Endothelial cell of umbilical vein (primary cell): ENCODE data around the gene ATP6V1G2. TPM values are rescaled to one million over a fixed set of nuclear protein-coding genes. Genes with fewer than 3 reads are reported as not detected.

Source experiments
- BruUV-seq: library from RNA; stranded (reverse); fragments of 400-500 nt; replicated peaks from 2 replicates; lab custom pipeline; 2021; lab: Mats Ljungman, UMichigan
- CTCF ChIA-PET: fragments of 300-600, 350-600 bp; sonication (Branson Sonifier 250); formaldehyde crosslinking; loops from one replicate; lab custom pipeline; 2021; ENCODE audit warnings: antibody characterized with exemption, inconsistent platforms; lab: Charles Lee
- POLR2A ChIA-PET: fragments of 300-600, 350-600 bp; sonication (Branson Sonifier 250); formaldehyde crosslinking; loops from one replicate; lab custom pipeline; 2021; ENCODE audit warnings: antibody characterized with exemption, inconsistent platforms; lab: Charles Lee
- DNase-seq: peaks from one replicate; pipeline ENCODE4 v3.0.0-alpha.2; 2011; ENCODE audit warnings: low read depth, low spot score
- FAIRE-seq: peaks from 2 replicates; lab custom pipeline; 2011; peaks lifted over from hg19 to GRCh38; lab: Jason Lieb, UNC
- H2AFZ ChIP-seq: 2 replicates; pipeline ENCODE4 v1.6.0; 2012; ENCODE audit warnings: low read depth, low read length, control low read depth, inconsistent platforms
- H3K27ac ChIP-seq: 2 replicates; pipeline ENCODE4 v1.5.1; 2011; ENCODE audit warnings: low read depth, mild to moderate bottlenecking, control low read depth, low read length, moderate library complexity; ENCODE audit not compliant: insufficient read depth
- H3K27me3 ChIP-seq, 2 experiments: 2 replicates each; pipeline versions ENCODE4 v1.6.0 to v1.6.1; 2011; ENCODE audit warnings: low read length in 2 of 2, mixed read lengths in 1 of 2; ENCODE audit not compliant: control insufficient read depth in 2 of 2, insufficient read depth in 2 of 2
- H3K36me3 ChIP-seq, 2 experiments: 2 replicates in 1 of 2; 3 replicates in 1 of 2; pipeline ENCODE4 v1.5.1; 2011; ENCODE audit warnings: low read length in 2 of 2, mild to moderate bottlenecking in 1 of 2, moderate library complexity in 1 of 2; ENCODE audit not compliant: control insufficient read depth in 2 of 2, insufficient read depth in 2 of 2; ENCODE audit errors: extremely low read depth in 1 of 2
- H3K4me1 ChIP-seq: 3 replicates; pipeline ENCODE4 v1.5.1; 2011; ENCODE audit warnings: mild to moderate bottlenecking, low read length; ENCODE audit not compliant: control insufficient read depth, insufficient read depth; ENCODE audit errors: extremely low read depth
- H3K4me2 ChIP-seq: 2 replicates; pipeline ENCODE4 v1.6.1; 2011; ENCODE audit warnings: low read length, control low read depth, mixed read lengths; ENCODE audit not compliant: insufficient read depth
- H3K4me3 ChIP-seq, 3 experiments: fragments of 200-600 bp in 1 of 3; sonication (generic), shearing (Covaris generic) in 1 of 3; replicated peaks in 1 of 3; 2 replicates each; pipeline ENCODE4 v1.5.1; 2011 to 2016; ENCODE audit warnings: control low read depth in 3 of 3, low read length in 3 of 3, mild to moderate bottlenecking in 2 of 3, inconsistent platforms in 1 of 3, low read depth in 1 of 3, moderate library complexity in 1 of 3; ENCODE audit not compliant: insufficient read depth in 1 of 3
- H3K79me2 ChIP-seq: 2 replicates; pipeline ENCODE4 v1.6.0; 2012; ENCODE audit warnings: low read length, inconsistent platforms; ENCODE audit not compliant: control insufficient read depth, insufficient read depth
- H3K9ac ChIP-seq: replicated peaks from 2 replicates; pipeline ENCODE3; 2011; ENCODE audit warnings: low read length, control low read depth; ENCODE audit not compliant: insufficient read depth; ENCODE audit errors: extremely low read depth
- H3K9me1 ChIP-seq: replicated peaks from 3 replicates; pipeline ENCODE4 v1.6.0; 2011; ENCODE audit warnings: mild to moderate bottlenecking, low read length; ENCODE audit not compliant: control insufficient read depth, insufficient read depth; ENCODE audit errors: extremely low read depth
- H3K9me3 ChIP-seq: replicated peaks from 2 replicates; pipeline ENCODE4 v1.5.1; 2012; ENCODE audit warnings: low read length, inconsistent platforms; ENCODE audit not compliant: control insufficient read depth, insufficient read depth
- H4K20me1 ChIP-seq: replicated peaks from 2 replicates; pipeline ENCODE3; 2011; ENCODE audit warnings: mild to moderate bottlenecking, low read length; ENCODE audit not compliant: control insufficient read depth, insufficient read depth; ENCODE audit errors: extremely low read depth
- EZH2 ChIP-seq: IDR thresholded peaks from 2 replicates; pipeline ENCODE4 v1.6.1; 2012; ENCODE audit warnings: borderline replicate concordance, low read depth, mild to moderate bottlenecking, moderate library complexity, low read length, inconsistent platforms; ENCODE audit not compliant: severe bottlenecking
- FOS ChIP-seq: IDR thresholded peaks from 2 replicates; pipeline ENCODE4 v1.6.1; 2011; ENCODE audit warnings: mild to moderate bottlenecking, low read length, moderate library complexity, borderline replicate concordance; ENCODE audit not compliant: insufficient read depth
- GATA2 ChIP-seq: IDR thresholded peaks from 2 replicates; pipeline ENCODE4 v1.7.0; 2011; ENCODE audit warnings: low read depth, mild to moderate bottlenecking, moderate library complexity, mixed read lengths, low read length; ENCODE audit not compliant: insufficient read length, insufficient read depth
- JUN ChIP-seq: IDR thresholded peaks from 2 replicates; pipeline ENCODE4 v1.6.1; 2011; ENCODE audit warnings: borderline replicate concordance, low read depth; ENCODE audit not compliant: insufficient read length, insufficient read depth
- MYC ChIP-seq: IDR thresholded peaks from one replicate; pipeline ENCODE4 v1.6.1; 2011; ENCODE audit warnings: mild to moderate bottlenecking, low read depth, low read length
- POLR2A ChIP-seq: IDR thresholded peaks from 2 replicates; pipeline ENCODE4 v1.6.1; 2012; ENCODE audit warnings: low read depth, mild to moderate bottlenecking, control low read depth, low read length
- POLR2AphosphoS5 ChIP-seq: IDR thresholded peaks from 2 replicates; pipeline ENCODE4 v1.6.1; 2012; ENCODE audit warnings: low read depth, mild to moderate bottlenecking, control low read depth, low read length, moderate library complexity; ENCODE audit not compliant: insufficient read depth
- dilution Hi-C: fragments of 300-500 bp; cut with MboI; formaldehyde crosslinking; loops from one replicate; pipeline ENCODE4 v1.15.0; 2019; ENCODE audit warnings: low sequenced_read_pairs; ENCODE audit not compliant: extremely low pct_ligation_motif_present
- intact Hi-C: fragments of 100-400 bp; cut with micrococcal nuclease; formaldehyde crosslinking; loops from one replicate; pipeline ENCODE4 v1.10.0; 2022
- polyA plus RNA-seq, 4 experiments: library from polyadenylated mRNA; depleted of rRNA in 3 of 4; stranded (reverse) in 3 of 4; unstranded in 1 of 4; fragments of >200 nt; gene quantifications; 2 replicates each; pipeline versions ENCODE4 v1.2.1 to v1.2.3, GENCODE V29; 2011 to 2012; ENCODE audit warnings: missing spikeins in 1 of 4
- total RNA-seq: library from RNA; stranded (reverse); gene quantifications from 2 replicates; pipeline ENCODE4 v1.2.3, GENCODE V29; 2021
- TF ChIP-seq, protein P1 (sequence below): IDR thresholded peaks from 2 replicates; pipeline ENCODE4 v1.6.1; 2011; ENCODE audit not compliant: insufficient read depth, insufficient read length
- TF ChIP-seq, protein P2 (sequence below), 2 donors: IDR thresholded peaks; 1 replicate in 1 of 2; 2 replicates in 1 of 2; pipeline ENCODE4 v1.5.1; 2011; ENCODE audit warnings: low read length in 2 of 2, mild to moderate bottlenecking in 2 of 2, moderate library complexity in 2 of 2, control low read depth in 1 of 2, inconsistent platforms in 1 of 2, low read depth in 1 of 2; ENCODE audit not compliant: insufficient read depth in 1 of 2; ENCODE audit errors: extremely low read depth in 1 of 2

The ATP6V1G2 gene
- total and polyA plus RNA-seq, 2 donors (not counting 3 experiments of a cell fraction or from before 2014, with no cell fraction given) = 0.70 to 0.84 TPM

DNA sequence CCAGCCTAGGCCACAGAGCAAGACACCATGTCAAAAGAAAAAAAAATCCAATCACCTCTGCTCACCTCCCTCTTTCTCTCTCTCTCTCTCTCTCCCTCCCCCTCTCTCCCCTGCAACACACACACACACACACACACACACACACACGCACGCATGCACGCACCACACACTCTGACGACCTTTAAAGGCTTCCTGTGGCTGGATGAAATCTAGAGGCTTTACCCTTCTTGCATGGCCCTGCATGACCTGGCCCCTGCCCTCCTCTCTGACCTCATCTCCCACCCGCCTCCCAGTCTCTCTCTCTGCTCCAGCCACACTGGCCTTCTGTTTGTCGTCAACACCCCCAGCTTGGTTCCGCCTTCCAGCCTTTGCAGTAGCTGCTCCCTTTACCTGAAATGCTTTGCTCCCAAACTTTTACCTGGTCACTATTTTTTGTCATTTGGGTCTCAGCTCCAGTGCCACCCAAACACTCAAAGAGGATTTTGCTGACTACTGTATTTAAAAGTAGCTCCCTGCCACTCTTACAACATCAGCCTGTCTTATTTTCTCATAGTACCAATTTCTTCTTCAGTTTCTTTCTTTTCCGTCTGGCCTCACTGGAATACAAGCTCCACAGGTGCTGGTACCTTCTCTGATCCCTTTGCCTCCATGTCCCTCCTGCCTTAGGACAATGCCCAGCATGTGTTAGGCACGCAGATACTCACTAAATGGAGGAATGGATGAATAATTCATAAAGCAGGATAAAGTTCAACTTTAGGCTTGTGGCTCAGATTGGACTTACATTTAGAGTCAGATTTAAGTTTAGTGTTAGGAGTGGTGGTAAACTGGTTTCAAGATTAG is 21.3 kb upstream of the ATP6V1G2 start:
- no TSS peak for BruUV-seq
- H4K20me1 ChIP-seq = no peaks in the 10 kb centered on the region
- H3K9ac ChIP-seq = no peak overlapping the region
- DNase-seq = no peak
- no peaks in the 10 kb centered on the region for H3K79me2 ChIP-seq
- H3K4me1 ChIP-seq = peaks cover 13% of the 10 kb centered on the region
- ChIA-PET CTCF (interaction anchor here (4.5 to 31.0 kb wide), 2 partner anchors 17 to 21 kb away, joined by 28 to 1517 read pairs; partner anchors contain the start of genes LST1, LTB, NCR3 and TNF), POLR2A (no interaction called here)
- H3K9me3 ChIP-seq = no peaks in the 10 kb centered on the region
- H3K4me2 ChIP-seq = no peak overlapping the region
- no peak overlapping the region for H2AFZ ChIP-seq
- no peak for TF ChIP-seq JUN
- no peaks in the 10 kb centered on the region for H3K36me3 ChIP-seq
- dilution Hi-C loops = no loop called here
- no peaks in the 10 kb centered on the region for H3K27me3 ChIP-seq
- H3K4me3 ChIP-seq = no peak overlapping the region
- FAIRE-seq = no peak
- no peaks in the 10 kb centered on the region for H3K9me1 ChIP-seq
- intact Hi-C loops = no loop called here
- H3K27ac ChIP-seq = no peak overlapping the region

DNA sequence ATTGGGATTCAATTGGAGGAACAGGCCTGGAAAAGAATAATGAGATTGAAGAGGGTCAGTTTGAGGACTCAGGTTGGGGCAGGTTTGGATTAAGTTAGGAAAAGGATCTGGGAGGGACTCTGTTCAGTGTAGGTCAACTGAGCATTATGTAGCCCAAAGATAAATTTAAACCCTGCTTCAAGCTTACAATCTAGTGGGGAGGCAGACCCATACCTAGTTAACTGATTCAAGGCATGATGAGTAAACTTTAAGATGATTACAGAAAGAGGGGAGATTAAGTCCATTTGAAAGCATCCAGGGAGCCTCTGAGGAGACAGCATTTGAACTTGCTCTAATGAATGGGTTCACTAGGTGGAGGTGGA is 14.3 kb upstream of the ATP6V1G2 start:
- Histone ChIP-seq H4K20me1 (no peaks in the 10 kb centered on the region), H3K4me2 (peak overlapping the region; percentile 90), H3K27ac (peak overlapping the region; percentile 98), H3K79me2 (peaks cover 7% of the 10 kb centered on the region), H3K36me3 (peaks cover 2 to 10% of the 10 kb centered on the region in 2 experiments), H3K9me1 (no peaks in the 10 kb centered on the region), H3K27me3 (no peaks in the 10 kb centered on the region), H3K9ac (peak overlapping the region; percentile 22), H3K4me1 (peaks cover 69% of the 10 kb centered on the region), H3K9me3 (no peaks in the 10 kb centered on the region), H3K4me3 (no peak overlapping the region), H2AFZ (no peak overlapping the region)
- TSS peak; percentile 41 for BruUV-seq
- intact Hi-C loops (loop anchor here (1.0 kb wide), 4 partner anchors 9 to 34 kb away; partner anchors contain the start of gene NFKBIL1), dilution Hi-C loops (no loop called here)
- POLR2A ChIA-PET = interaction anchor here (0.5 kb wide), 1 partner anchor 66 kb away, joined by 8 read pairs; no protein-coding TSS in a partner anchor
- TF ChIP-seq, protein P1, sequence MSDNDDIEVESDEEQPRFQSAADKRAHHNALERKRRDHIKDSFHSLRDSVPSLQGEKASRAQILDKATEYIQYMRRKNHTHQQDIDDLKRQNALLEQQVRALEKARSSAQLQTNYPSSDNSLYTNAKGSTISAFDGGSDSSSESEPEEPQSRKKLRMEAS = no peak
- TF ChIP-seq POLR2AphosphoS5 (no peak), FOS (no peak), POLR2A (no peak), GATA2 (no peak), MYC (no peak), JUN (no peak), EZH2 (no peak)
- TF ChIP-seq, protein P2, sequence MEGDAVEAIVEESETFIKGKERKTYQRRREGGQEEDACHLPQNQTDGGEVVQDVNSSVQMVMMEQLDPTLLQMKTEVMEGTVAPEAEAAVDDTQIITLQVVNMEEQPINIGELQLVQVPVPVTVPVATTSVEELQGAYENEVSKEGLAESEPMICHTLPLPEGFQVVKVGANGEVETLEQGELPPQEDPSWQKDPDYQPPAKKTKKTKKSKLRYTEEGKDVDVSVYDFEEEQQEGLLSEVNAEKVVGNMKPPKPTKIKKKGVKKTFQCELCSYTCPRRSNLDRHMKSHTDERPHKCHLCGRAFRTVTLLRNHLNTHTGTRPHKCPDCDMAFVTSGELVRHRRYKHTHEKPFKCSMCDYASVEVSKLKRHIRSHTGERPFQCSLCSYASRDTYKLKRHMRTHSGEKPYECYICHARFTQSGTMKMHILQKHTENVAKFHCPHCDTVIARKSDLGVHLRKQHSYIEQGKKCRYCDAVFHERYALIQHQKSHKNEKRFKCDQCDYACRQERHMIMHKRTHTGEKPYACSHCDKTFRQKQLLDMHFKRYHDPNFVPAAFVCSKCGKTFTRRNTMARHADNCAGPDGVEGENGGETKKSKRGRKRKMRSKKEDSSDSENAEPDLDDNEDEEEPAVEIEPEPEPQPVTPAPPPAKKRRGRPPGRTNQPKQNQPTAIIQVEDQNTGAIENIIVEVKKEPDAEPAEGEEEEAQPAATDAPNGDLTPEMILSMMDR (IDR thresholded peaks at IDR 0.05; ENCODE audit: extremely low read depth in 1 of 2, insufficient read depth in 1 of 2, low read depth in 1 of 2, low read length in 2 of 2) = no peak
- CTCF ChIA-PET = interaction anchor here (3.5 to 31.0 kb wide), 2 partner anchors 10 to 28 kb away, joined by 31 to 1517 read pairs; partner anchors contain the start of genes LST1, LTB, NCR3 and TNF
- FAIRE-seq = no peak
- no peak for DNase-seq
